Endothelial cell of umbilical vein (primary cell): ENCODE results near the gene FIBCD1. TPM values are rescaled to one million over a fixed set of nuclear protein-coding genes. Genes with fewer than 3 reads are reported as not detected.

Experiments
- BruUV-seq: library from RNA; stranded (reverse); fragments of 400-500 nt; replicated peaks from 2 replicates; lab custom pipeline; 2021; lab: Mats Ljungman, UMichigan
- CTCF ChIA-PET: fragments of 300-600, 350-600 bp; sonication (Branson Sonifier 250); formaldehyde crosslinking; loops from one replicate; lab custom pipeline; 2021; ENCODE audit warnings: antibody characterized with exemption, inconsistent platforms; lab: Charles Lee
- POLR2A ChIA-PET: fragments of 300-600, 350-600 bp; sonication (Branson Sonifier 250); formaldehyde crosslinking; loops from one replicate; lab custom pipeline; 2021; ENCODE audit warnings: antibody characterized with exemption, inconsistent platforms; lab: Charles Lee
- DNase-seq: peaks from one replicate; pipeline ENCODE4 v3.0.0-alpha.2; 2011; ENCODE audit warnings: low read depth, low spot score
- FAIRE-seq: peaks from 2 replicates; lab custom pipeline; 2011; peaks lifted over from hg19 to GRCh38; lab: Jason Lieb, UNC
- H2AFZ ChIP-seq: 2 replicates; pipeline ENCODE4 v1.6.0; 2012; ENCODE audit warnings: low read depth, low read length, control low read depth, inconsistent platforms
- H3K27ac ChIP-seq: 2 replicates; pipeline ENCODE4 v1.5.1; 2011; ENCODE audit warnings: low read depth, mild to moderate bottlenecking, control low read depth, low read length, moderate library complexity; ENCODE audit not compliant: insufficient read depth
- H3K27me3 ChIP-seq, 2 experiments: 2 replicates each; pipeline versions ENCODE4 v1.6.0 to v1.6.1; 2011; ENCODE audit warnings: low read length in 2 of 2, mixed read lengths in 1 of 2; ENCODE audit not compliant: control insufficient read depth in 2 of 2, insufficient read depth in 2 of 2
- H3K36me3 ChIP-seq, 2 experiments: 2 replicates in 1 of 2; 3 replicates in 1 of 2; pipeline ENCODE4 v1.5.1; 2011; ENCODE audit warnings: low read length in 2 of 2, mild to moderate bottlenecking in 1 of 2, moderate library complexity in 1 of 2; ENCODE audit not compliant: control insufficient read depth in 2 of 2, insufficient read depth in 2 of 2; ENCODE audit errors: extremely low read depth in 1 of 2
- H3K4me1 ChIP-seq: 3 replicates; pipeline ENCODE4 v1.5.1; 2011; ENCODE audit warnings: mild to moderate bottlenecking, low read length; ENCODE audit not compliant: control insufficient read depth, insufficient read depth; ENCODE audit errors: extremely low read depth
- H3K4me2 ChIP-seq: 2 replicates; pipeline ENCODE4 v1.6.1; 2011; ENCODE audit warnings: low read length, control low read depth, mixed read lengths; ENCODE audit not compliant: insufficient read depth
- H3K4me3 ChIP-seq, 3 experiments: fragments of 200-600 bp in 1 of 3; sonication (generic), shearing (Covaris generic) in 1 of 3; replicated peaks in 1 of 3; 2 replicates each; pipeline ENCODE4 v1.5.1; 2011 to 2016; ENCODE audit warnings: control low read depth in 3 of 3, low read length in 3 of 3, mild to moderate bottlenecking in 2 of 3, inconsistent platforms in 1 of 3, low read depth in 1 of 3, moderate library complexity in 1 of 3; ENCODE audit not compliant: insufficient read depth in 1 of 3
- H3K79me2 ChIP-seq: 2 replicates; pipeline ENCODE4 v1.6.0; 2012; ENCODE audit warnings: low read length, inconsistent platforms; ENCODE audit not compliant: control insufficient read depth, insufficient read depth
- H3K9ac ChIP-seq: replicated peaks from 2 replicates; pipeline ENCODE3; 2011; ENCODE audit warnings: low read length, control low read depth; ENCODE audit not compliant: insufficient read depth; ENCODE audit errors: extremely low read depth
- H3K9me1 ChIP-seq: replicated peaks from 3 replicates; pipeline ENCODE4 v1.6.0; 2011; ENCODE audit warnings: mild to moderate bottlenecking, low read length; ENCODE audit not compliant: control insufficient read depth, insufficient read depth; ENCODE audit errors: extremely low read depth
- H3K9me3 ChIP-seq: replicated peaks from 2 replicates; pipeline ENCODE4 v1.5.1; 2012; ENCODE audit warnings: low read length, inconsistent platforms; ENCODE audit not compliant: control insufficient read depth, insufficient read depth
- H4K20me1 ChIP-seq: replicated peaks from 2 replicates; pipeline ENCODE3; 2011; ENCODE audit warnings: mild to moderate bottlenecking, low read length; ENCODE audit not compliant: control insufficient read depth, insufficient read depth; ENCODE audit errors: extremely low read depth
- EZH2 ChIP-seq: IDR thresholded peaks from 2 replicates; pipeline ENCODE4 v1.6.1; 2012; ENCODE audit warnings: borderline replicate concordance, low read depth, mild to moderate bottlenecking, moderate library complexity, low read length, inconsistent platforms; ENCODE audit not compliant: severe bottlenecking
- FOS ChIP-seq: IDR thresholded peaks from 2 replicates; pipeline ENCODE4 v1.6.1; 2011; ENCODE audit warnings: mild to moderate bottlenecking, low read length, moderate library complexity, borderline replicate concordance; ENCODE audit not compliant: insufficient read depth
- GATA2 ChIP-seq: IDR thresholded peaks from 2 replicates; pipeline ENCODE4 v1.7.0; 2011; ENCODE audit warnings: low read depth, mild to moderate bottlenecking, moderate library complexity, mixed read lengths, low read length; ENCODE audit not compliant: insufficient read length, insufficient read depth
- JUN ChIP-seq: IDR thresholded peaks from 2 replicates; pipeline ENCODE4 v1.6.1; 2011; ENCODE audit warnings: borderline replicate concordance, low read depth; ENCODE audit not compliant: insufficient read length, insufficient read depth
- POLR2A ChIP-seq: IDR thresholded peaks from 2 replicates; pipeline ENCODE4 v1.6.1; 2012; ENCODE audit warnings: low read depth, mild to moderate bottlenecking, control low read depth, low read length
- POLR2AphosphoS5 ChIP-seq: IDR thresholded peaks from 2 replicates; pipeline ENCODE4 v1.6.1; 2012; ENCODE audit warnings: low read depth, mild to moderate bottlenecking, control low read depth, low read length, moderate library complexity; ENCODE audit not compliant: insufficient read depth
- dilution Hi-C: fragments of 300-500 bp; cut with MboI; formaldehyde crosslinking; loops from one replicate; pipeline ENCODE4 v1.15.0; 2019; ENCODE audit warnings: low sequenced_read_pairs; ENCODE audit not compliant: extremely low pct_ligation_motif_present
- intact Hi-C: fragments of 100-400 bp; cut with micrococcal nuclease; formaldehyde crosslinking; loops from one replicate; pipeline ENCODE4 v1.10.0; 2022
- polyA plus RNA-seq, 4 experiments: library from polyadenylated mRNA; depleted of rRNA in 3 of 4; stranded (reverse) in 3 of 4; unstranded in 1 of 4; fragments of >200 nt; gene quantifications; 2 replicates each; pipeline versions ENCODE4 v1.2.1 to v1.2.3, GENCODE V29; 2011 to 2012; ENCODE audit warnings: missing spikeins in 1 of 4
- total RNA-seq: library from RNA; stranded (reverse); gene quantifications from 2 replicates; pipeline ENCODE4 v1.2.3, GENCODE V29; 2021
- TF ChIP-seq, protein P1 (sequence below), 2 donors: IDR thresholded peaks; 1 replicate in 1 of 2; 2 replicates in 1 of 2; pipeline ENCODE4 v1.5.1; 2011; ENCODE audit warnings: low read length in 2 of 2, mild to moderate bottlenecking in 2 of 2, moderate library complexity in 2 of 2, control low read depth in 1 of 2, inconsistent platforms in 1 of 2, low read depth in 1 of 2; ENCODE audit not compliant: insufficient read depth in 1 of 2; ENCODE audit errors: extremely low read depth in 1 of 2

Gene FIBCD1
- total and polyA plus RNA-seq, 2 donors (not counting 3 experiments of a cell fraction or from before 2014, with no cell fraction given) = 0.14 TPM; not detected in 1

DNA sequence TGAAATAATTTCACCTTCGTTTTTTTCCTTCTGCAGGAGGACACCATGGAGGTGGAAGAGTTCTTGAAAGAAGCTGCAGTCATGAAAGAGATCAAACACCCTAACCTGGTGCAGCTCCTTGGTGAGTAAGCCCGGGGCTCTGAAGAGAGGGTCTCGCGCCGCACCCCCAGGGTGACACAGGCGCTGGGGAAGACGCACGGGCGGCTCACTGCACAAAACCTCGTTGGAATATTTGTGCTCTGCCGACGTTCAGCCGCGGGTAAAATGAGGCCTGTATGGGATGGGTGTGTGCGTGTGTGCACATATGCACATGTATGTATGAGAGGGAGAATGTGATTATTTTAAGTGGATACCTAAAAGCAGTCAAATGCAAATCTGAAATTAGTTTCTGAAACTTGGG lies 67.0 kb downstream of the FIBCD1 start:
- Histone ChIP-seq H3K27ac (no peak overlapping the region), H3K4me2 (no peak overlapping the region), H3K9ac (no peak overlapping the region), H3K79me2 (peaks cover 40% of the 10 kb centered on the region), H3K27me3 (no peaks in the 10 kb centered on the region), H3K36me3 (peaks cover 33 to 49% of the 10 kb centered on the region in 2 experiments), H4K20me1 (no peaks in the 10 kb centered on the region), H2AFZ (no peak overlapping the region), H3K9me1 (no peaks in the 10 kb centered on the region), H3K4me1 (no peaks in the 10 kb centered on the region), H3K9me3 (no peaks in the 10 kb centered on the region), H3K4me3 (no peak overlapping the region)
- ChIA-PET POLR2A (no interaction called here), CTCF (interaction anchor here (0.9 to 1.3 kb wide), 3 partner anchors 126 to 174 kb away, joined by 3 to 5 read pairs (median 3); no protein-coding TSS in a partner anchor)
- TF ChIP-seq POLR2A (no peak), EZH2 (no peak), FOS (no peak)
- TF ChIP-seq, protein P1, sequence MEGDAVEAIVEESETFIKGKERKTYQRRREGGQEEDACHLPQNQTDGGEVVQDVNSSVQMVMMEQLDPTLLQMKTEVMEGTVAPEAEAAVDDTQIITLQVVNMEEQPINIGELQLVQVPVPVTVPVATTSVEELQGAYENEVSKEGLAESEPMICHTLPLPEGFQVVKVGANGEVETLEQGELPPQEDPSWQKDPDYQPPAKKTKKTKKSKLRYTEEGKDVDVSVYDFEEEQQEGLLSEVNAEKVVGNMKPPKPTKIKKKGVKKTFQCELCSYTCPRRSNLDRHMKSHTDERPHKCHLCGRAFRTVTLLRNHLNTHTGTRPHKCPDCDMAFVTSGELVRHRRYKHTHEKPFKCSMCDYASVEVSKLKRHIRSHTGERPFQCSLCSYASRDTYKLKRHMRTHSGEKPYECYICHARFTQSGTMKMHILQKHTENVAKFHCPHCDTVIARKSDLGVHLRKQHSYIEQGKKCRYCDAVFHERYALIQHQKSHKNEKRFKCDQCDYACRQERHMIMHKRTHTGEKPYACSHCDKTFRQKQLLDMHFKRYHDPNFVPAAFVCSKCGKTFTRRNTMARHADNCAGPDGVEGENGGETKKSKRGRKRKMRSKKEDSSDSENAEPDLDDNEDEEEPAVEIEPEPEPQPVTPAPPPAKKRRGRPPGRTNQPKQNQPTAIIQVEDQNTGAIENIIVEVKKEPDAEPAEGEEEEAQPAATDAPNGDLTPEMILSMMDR (IDR thresholded peaks at IDR 0.05; ENCODE audit: extremely low read depth in 1 of 2, insufficient read depth in 1 of 2, low read depth in 1 of 2, low read length in 2 of 2) = no peak
- intact Hi-C loops (no loop called here), dilution Hi-C loops (loop anchor here (25.0 kb wide), 1 partner anchor 185 kb away; the partner anchor contains the start of gene EXOSC2)
- no peak for DNase-seq
- no peak for FAIRE-seq
- no TSS peak for BruUV-seq

DNA sequence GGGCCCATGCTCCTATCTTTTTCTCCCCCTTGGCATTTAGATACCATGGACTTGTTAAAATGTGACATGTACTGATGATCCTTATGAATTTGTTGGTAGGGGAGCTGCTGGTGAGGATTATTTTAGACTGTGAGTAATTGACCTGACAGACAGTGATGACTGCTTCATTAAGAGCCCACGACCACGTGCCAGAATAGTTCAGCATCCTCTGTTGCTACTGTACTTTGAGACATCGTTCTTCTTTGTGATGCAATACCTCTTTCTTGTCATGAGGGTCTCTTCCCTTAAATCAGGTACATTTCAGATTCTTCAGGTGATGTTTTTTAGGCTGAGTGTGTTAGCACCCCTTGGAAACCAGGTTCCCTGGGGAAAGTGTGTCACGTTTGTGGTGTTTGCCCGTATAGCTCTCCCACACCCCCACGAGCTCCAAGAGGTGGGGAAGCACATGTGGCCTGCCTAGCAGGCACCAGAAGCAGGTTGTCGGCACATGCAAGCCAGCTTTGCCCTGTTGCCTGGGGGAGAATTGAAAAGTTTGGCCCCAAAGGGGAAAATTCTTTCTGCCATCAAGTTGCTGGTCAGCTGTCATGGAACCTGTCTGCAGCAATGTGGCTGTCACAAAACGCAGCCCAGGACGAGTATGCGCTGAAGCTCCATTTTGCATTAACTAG lies 67.5 kb downstream of the FIBCD1 start:
- peaks cover 33 to 49% of the 10 kb centered on the region in 2 experiments for H3K36me3 ChIP-seq
- BruUV-seq = no TSS peak
- H3K9me3 ChIP-seq = no peaks in the 10 kb centered on the region

More for the DNA sequence above, 67.5 kb downstream of the FIBCD1 start:
- Histone ChIP-seq H3K9me1 (no peaks in the 10 kb centered on the region), H3K27me3 (no peaks in the 10 kb centered on the region), H3K4me3 (no peak overlapping the region), H3K9ac (no peak overlapping the region), H3K79me2 (peaks cover 46% of the 10 kb centered on the region), H3K4me2 (no peak overlapping the region), H2AFZ (no peak overlapping the region), H3K27ac (no peak overlapping the region), H4K20me1 (no peaks in the 10 kb centered on the region), H3K4me1 (no peaks in the 10 kb centered on the region)
- DNase-seq (no peak), FAIRE-seq (no peak)
- dilution Hi-C loops = loop anchor here (25.0 kb wide), 1 partner anchor 184 kb away; the partner anchor contains the start of gene EXOSC2
- POLR2A ChIA-PET = no interaction called here
- CTCF ChIA-PET = interaction anchor here (0.9 to 1.3 kb wide), 3 partner anchors 127 to 175 kb away, joined by 3 to 5 read pairs (median 3); no protein-coding TSS in a partner anchor
- intact Hi-C loops = loop anchor here (2.0 kb wide), 1 partner anchor 69 kb away; no protein-coding TSS in a partner anchor
- TF ChIP-seq POLR2A = no peak
- no peak for TF ChIP-seq FOS
- TF ChIP-seq JUN = no peak
- TF ChIP-seq POLR2AphosphoS5 = no peak
- TF ChIP-seq GATA2 = no peak
